Measurements from ENCODE around the gene CLNK.

GRCh38 chr4:10666616-10667015 is 18.0 kb downstream of the CLNK start:
- TF ChIP-seq FOXJ3 (CRISPR knock-in tag; IDR thresholded peaks at IDR 0.05) (no peak), REST (IDR thresholded peaks at IDR 0.05; ENCODE audit: low read depth, low read length) (no peak), CTCF (IDR thresholded peaks at IDR 0.05) (no peak), MXI1 (IDR thresholded peaks at IDR 0.05; ENCODE audit: low read depth, low read length) (no peak), POLR2AphosphoS5 (IDR thresholded peaks at IDR 0.05; ENCODE audit: low read depth, low read length) (no peak), CHD2 (IDR thresholded peaks at IDR 0.05; ENCODE audit: low read length, partially characterized antibody) (no peak), FOSL2 (IDR thresholded peaks at IDR 0.05; ENCODE audit: borderline replicate concordance, low read depth) (no peak), NFIC (IDR thresholded peaks at IDR 0.05; ENCODE audit: borderline replicate concordance) (no peak), RAD21 (IDR thresholded peaks at IDR 0.05; ENCODE audit: low read length) (no peak)
